VCaP (cell line): ENCODE measurements around the gene NPR2.

ENCODE experiments used
- H3K27ac ChIP-seq: fragments of 450-650 bp; 2 replicates; pipeline ENCODE4 v1.5.1; 2017
- TF ChIP-seq, protein P1 (sequence below): fragments of 450-650 bp; conservative IDR thresholded peaks from 2 replicates; pipeline ENCODE4 v1.5.1; 2017; ENCODE audit warnings: mild to moderate bottlenecking, moderate library complexity

Gene NPR2

DNA sequence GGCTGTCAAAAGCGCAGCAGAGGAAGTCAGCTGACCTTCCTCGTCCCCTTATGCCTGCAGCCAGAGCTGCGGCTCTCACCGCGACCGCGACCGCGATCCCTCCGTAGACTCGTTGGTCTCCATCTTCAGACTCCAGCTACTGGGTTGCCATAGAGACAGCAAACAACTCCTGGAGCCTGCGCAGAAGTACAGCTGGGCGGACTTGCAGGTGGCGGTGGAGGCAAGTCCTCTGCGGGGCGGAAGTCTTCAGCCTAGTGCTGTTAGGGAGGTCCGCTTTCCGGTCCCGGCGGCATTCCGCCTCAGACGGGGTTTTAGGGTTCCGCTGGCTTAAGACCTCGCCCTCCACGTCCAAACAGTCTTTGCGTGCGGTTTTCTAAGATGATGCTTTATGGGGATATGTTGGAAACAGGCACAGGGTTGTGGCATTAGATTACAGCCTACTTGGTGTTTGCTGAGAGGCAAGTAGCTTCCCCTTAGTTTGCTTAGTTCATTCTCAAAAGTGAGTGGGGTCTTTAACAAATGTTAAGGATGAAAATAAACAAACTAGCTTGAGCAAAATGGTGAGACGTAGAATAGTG lies 20.7 kb downstream of the NPR2 start, which contains the start of gene SPAG8:
TSS of gene SPAG8 (minus strand) at position 238 of the 578 bp plus-strand sequence. CDS start at position 123, 115 bp downstream.
- peak within 1 kb of the TSS; percentile 98 for H3K27ac ChIP-seq
- TF ChIP-seq, protein P1, sequence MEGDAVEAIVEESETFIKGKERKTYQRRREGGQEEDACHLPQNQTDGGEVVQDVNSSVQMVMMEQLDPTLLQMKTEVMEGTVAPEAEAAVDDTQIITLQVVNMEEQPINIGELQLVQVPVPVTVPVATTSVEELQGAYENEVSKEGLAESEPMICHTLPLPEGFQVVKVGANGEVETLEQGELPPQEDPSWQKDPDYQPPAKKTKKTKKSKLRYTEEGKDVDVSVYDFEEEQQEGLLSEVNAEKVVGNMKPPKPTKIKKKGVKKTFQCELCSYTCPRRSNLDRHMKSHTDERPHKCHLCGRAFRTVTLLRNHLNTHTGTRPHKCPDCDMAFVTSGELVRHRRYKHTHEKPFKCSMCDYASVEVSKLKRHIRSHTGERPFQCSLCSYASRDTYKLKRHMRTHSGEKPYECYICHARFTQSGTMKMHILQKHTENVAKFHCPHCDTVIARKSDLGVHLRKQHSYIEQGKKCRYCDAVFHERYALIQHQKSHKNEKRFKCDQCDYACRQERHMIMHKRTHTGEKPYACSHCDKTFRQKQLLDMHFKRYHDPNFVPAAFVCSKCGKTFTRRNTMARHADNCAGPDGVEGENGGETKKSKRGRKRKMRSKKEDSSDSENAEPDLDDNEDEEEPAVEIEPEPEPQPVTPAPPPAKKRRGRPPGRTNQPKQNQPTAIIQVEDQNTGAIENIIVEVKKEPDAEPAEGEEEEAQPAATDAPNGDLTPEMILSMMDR, result no peak

DNA sequence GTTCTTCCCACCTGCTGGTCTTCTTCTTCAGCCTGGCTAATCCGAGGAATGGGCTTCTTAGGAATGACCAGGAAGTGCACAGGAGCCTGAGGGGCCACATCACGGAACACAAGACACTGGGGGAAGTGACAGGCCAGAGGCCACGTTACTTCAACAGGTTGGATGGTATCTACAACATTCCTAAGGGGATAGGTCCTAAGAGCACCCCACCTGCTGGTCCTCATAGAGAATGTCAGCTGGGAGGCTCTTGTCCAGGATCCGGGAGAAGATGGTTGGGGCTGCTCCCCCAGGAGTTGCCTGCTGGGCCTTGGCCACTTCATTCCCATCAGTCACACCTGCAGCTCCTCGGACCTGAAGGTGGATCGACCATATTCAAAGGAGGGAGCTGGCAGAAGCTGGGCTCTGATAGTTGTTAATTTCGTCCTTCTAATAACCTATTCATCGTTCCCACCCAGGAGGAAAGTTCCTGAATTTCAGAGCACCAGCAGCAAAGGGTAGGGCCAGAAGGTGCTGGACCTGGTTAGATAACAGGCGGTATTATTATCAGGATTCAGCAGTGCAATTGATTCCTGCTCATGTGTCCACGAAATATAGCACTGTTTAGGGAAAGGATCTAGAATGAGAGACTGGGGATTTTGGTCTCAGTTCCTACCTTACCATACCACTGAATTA lies 22.2 kb downstream of the NPR2 start:
- H3K27ac ChIP-seq, result peak overlapping the region; percentile 98

DNA sequence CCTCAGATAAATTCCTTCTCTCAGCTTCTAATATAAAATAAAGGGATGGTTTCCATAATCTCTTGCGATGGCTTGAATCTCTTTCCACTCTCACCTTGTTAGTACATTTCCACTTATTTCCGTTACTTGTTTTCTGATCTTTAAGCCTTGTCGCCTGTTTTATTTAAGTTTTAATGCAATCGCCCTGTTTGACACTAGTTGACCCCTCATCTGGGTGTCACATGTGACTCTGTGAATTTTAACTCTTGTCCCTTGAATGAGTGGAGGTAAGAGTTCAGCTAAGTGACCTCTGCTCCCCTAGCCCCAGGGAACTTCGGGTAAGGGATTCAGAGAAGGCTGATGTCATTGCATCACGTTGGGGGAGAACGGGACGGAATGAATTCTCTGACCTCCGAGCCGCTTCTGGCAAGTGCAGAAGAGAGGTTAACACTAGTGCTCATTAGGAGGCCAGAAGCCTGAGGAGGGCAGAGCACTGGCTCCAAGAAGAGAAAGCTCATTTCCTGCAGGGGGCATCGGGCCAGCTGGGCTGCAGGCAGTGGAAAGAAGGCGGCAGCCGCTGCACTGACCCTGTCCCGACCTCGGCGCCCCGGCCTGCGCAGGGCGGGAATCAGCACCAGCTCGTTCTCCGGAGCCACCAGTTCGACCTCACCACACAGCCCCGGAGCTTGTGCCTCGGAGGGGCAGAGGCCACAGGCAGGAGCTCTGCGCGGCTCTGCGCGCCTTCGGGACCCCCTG lies 22.9 kb downstream of the NPR2 start:
- TF ChIP-seq, protein P1, result peak; percentile 63
- peak overlapping the region; percentile 98 for H3K27ac ChIP-seq

More for the DNA sequence above, 22.2 kb downstream of the NPR2 start:
- TF ChIP-seq, protein P1, result peak; percentile 19; the same call in 1 of the 2 replicates

DNA sequence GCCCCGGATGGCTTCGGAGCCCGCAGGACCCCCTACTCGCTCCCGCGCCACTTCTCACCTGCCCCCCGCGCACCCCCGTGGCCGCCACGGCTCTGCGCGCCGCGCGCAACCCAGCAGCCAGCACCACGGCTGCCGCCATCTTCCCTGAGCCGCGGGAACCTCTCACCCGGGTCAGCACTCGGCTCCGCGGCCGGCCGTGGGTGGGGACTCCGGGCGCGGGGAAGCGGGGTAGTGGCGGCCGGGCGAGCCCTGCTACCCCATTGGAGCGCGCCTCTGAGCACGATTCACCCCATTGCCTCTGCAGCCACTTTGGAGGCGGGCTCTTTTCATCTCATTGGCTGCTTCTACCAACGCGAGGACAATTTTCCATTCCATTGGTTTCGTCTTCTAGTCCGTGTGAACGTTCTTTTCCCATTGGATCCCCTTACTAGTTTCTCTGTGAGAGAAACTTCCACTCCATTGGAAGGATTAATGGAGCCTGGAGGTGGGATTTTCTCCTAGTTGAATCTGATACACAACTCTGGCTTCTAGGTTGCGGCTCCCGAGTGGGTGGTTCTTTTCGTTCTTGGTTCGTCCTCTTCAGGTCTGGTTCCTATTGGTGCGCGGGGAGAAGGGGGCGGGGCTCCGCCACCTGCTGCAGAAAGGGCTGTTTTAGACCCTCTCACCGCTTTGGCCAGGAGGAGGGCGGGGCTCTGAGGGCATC lies 23.6 kb downstream of the NPR2 start, which contains the start of gene HINT2:
TSS of gene HINT2 (minus strand) at position 202 of the 703 bp plus-strand sequence. CDS start at position 139, 63 bp downstream.
- TF ChIP-seq, protein P1, result no peak

DNA sequence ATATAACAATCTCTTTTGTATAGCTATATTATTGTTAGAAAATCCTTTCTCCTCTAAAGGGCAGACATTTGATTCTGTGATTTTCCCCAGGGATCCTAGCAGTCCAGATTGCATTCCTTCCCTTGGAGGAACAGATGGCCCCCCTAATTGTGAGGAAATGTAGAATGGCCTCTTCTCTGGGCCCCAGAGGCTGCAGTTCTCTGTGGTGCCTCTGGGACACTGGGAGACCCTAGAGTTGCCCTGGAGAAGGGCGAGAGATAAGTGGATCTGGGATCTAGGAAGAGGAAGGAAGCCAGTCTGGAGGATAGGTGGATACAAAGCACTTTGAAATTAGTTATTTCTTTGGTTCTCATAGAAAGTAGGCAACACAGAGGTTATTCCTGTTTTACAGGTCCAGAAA lies 25.3 kb downstream of the NPR2 start:
- TF ChIP-seq, protein P1, result 0 out of 2 replicates have a peak, but pooled peaks have one; percentile 6
- no peak overlapping the region for H3K27ac ChIP-seq

More for the DNA sequence above, 23.6 kb downstream of the NPR2 start, which contains the start of gene HINT2:
- H3K27ac ChIP-seq, result peak within 1 kb of the TSS; percentile 98

DNA sequence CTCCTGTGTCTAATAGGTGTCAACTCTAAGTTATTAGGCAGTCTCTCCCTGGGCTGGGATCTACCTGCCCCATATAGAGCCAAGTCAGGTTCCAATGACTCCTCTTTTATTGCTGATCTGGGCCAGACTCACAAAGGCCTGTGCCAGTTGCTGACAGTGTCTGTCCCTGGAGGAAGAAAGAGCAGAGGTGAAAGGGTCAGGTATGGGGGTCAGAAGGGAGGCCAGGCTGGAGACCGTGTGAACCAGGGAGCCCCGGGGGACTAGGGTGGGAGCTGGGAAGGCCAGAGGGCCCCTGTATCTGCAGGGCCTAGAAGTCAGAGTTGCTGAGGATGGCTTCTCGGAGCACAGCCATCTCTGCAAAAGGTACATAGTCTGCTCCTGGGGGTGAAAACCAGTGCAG lies 26.9 kb downstream of the NPR2 start:
- no peak overlapping the region for H3K27ac ChIP-seq
- TF ChIP-seq, protein P1, result no peak
